Lung (tissue), 12 donors: ENCODE data around the gene FOXE3. TPM values are rescaled to one million over a fixed set of nuclear protein-coding genes. Genes with fewer than 3 reads are reported as not detected.

Source experiments
- ATAC-seq: fragments of 200-7000 bp; cut with Tn5 transposase; one replicate; pipeline ENCODE4 v1.9.1; 2020; ENCODE audit warnings: moderate number of reproducible peaks; ENCODE audit not compliant: insufficient read depth, low FRiP score
- DNase-seq, 3 donors: peaks; one replicate each; pipeline ENCODE4 v3.0.0-alpha.2; 2013 to 2017
- H3K27ac ChIP-seq, 2 donors: one replicate each; pipeline ENCODE4 v1.5.1; 2013; ENCODE audit warnings: mild to moderate bottlenecking in 2 of 2, moderate library complexity in 2 of 2, control low read depth in 1 of 2, inconsistent platforms in 1 of 2, low read depth in 1 of 2, low read length in 1 of 2
- H3K27me3 ChIP-seq, 3 donors: one replicate each; pipeline ENCODE4 v1.5.1; 2013; ENCODE audit warnings: low read length in 2 of 3; ENCODE audit not compliant: control insufficient read depth in 3 of 3, insufficient read depth in 3 of 3
- H3K36me3 ChIP-seq, 4 donors: one replicate each; pipeline ENCODE4 v1.5.1; 2013; ENCODE audit warnings: low read length in 4 of 4, mild to moderate bottlenecking in 1 of 4, moderate library complexity in 1 of 4; ENCODE audit not compliant: control insufficient read depth in 4 of 4, insufficient read depth in 4 of 4
- H3K4me1 ChIP-seq, 5 donors: one replicate each; pipeline ENCODE4 v1.5.1; 2013; ENCODE audit warnings: low read length in 5 of 5, mild to moderate bottlenecking in 2 of 5, moderate library complexity in 1 of 5; ENCODE audit not compliant: control insufficient read depth in 5 of 5, insufficient read depth in 5 of 5
- H3K4me3 ChIP-seq: one replicate; pipeline ENCODE4 v1.5.1; 2013; ENCODE audit warnings: mild to moderate bottlenecking, control low read depth, moderate library complexity
- H3K9ac ChIP-seq, 2 donors: one replicate each; pipeline ENCODE4 v1.5.1; 2013; ENCODE audit warnings: low read length in 2 of 2, control low read depth in 1 of 2; ENCODE audit not compliant: insufficient read depth in 1 of 2
- H3K9me3 ChIP-seq, 4 donors: one replicate each; pipeline ENCODE4 v1.5.1; 2013; ENCODE audit warnings: low read length in 3 of 4, mild to moderate bottlenecking in 1 of 4, moderate library complexity in 1 of 4; ENCODE audit not compliant: control insufficient read depth in 4 of 4, insufficient read depth in 3 of 4
- CTCF ChIP-seq: IDR thresholded peaks from 2 replicates; pipeline ENCODE4 v1.5.1; 2012; ENCODE audit warnings: mild to moderate bottlenecking; ENCODE audit errors: control extremely low read depth, extremely low read depth
- WGBS, 2 donors: extraction: QIAGEN DNeasy Blood & Tissue Kit; methylation state at CpG; one replicate each; pipeline ENCODE4 v1.1.7; 2013; 5-methylcytosine and 5-hydroxymethylcytosine counted together
- polyA plus RNA-seq, 2 donors: library from polyadenylated mRNA; stranded (reverse); fragments of 200-250 nt; gene quantifications; one replicate each; pipeline ENCODE4 v1.2.1, GENCODE V29; 2013
- total RNA-seq, 2 donors: library from RNA; depleted of rRNA in 1 of 2; stranded (reverse); fragments of >200 nt in 1 of 2; gene quantifications; one replicate each; pipeline ENCODE4 v1.2.1, GENCODE V29; 2014 to 2021
- donor health status: control.
- donor health status: control.
- donor health status: Bipolar disorder and iron deficiency.
- donor health status: healthy.
- donor health status: DM: yes; HTN: yes; CAD: no.

The FOXE3 gene
- total and polyA plus RNA-seq, 4 donors = 0.01 TPM; not detected in 3

- H3K9me3 ChIP-seq = peaks cover 0 to under 1% (median 0%) of the 10 kb centered on the region in 4 donors
- no peaks in the 10 kb centered on the region for H3K36me3 ChIP-seq
- H3K9ac ChIP-seq = peak within 1 kb of the TSS in 1 of 2 donors; percentile 61
- peak within 1 kb of the TSS; percentile 61 to 89 for H3K27ac ChIP-seq
- TF ChIP-seq CTCF = peak; percentile 33
- WGBS, 2 donors = 1% methylated on average over 57 to 80 of the region's 80 CpGs
- DNase-seq = peak; percentile 87 to 90 (median 90)
- peaks cover 0 to 34% (median 4%) of the 10 kb centered on the region in 5 donors for H3K4me1 ChIP-seq
- peak within 1 kb of the TSS; percentile 62 for H3K4me3 ChIP-seq
- peak; percentile 92 for ATAC-seq
- H3K27me3 ChIP-seq = peaks cover 8 to 70% (median 63%) of the 10 kb centered on the region in 3 donors
These were observed 21.5 kb downstream of the FOXE3 start, which contains the start of gene FOXD2 for GRCh38 chr1:47437447-47438164. Gene FOXD2, plus strand, starts transcription at chr1:47438044. Its CDS starts 92 bp downstream, at chr1:47438136.

GRCh38 chr1:47438165-47439016, 22.3 kb downstream of the FOXE3 start:
- no peak for TF ChIP-seq CTCF

GRCh38 chr1:47439017-47439818, 23.1 kb downstream of the FOXE3 start:
- no peak for TF ChIP-seq CTCF
- 9 to 19% methylated on average over 64 to 86 of the region's 86 CpGs for WGBS, 2 donors
- ATAC-seq = no peak
- DNase-seq = peak in 1 of 3 donors; percentile 34
- H3K4me1 ChIP-seq = peaks cover 0 to 28% (median 0%) of the 10 kb centered on the region in 5 donors
- no peak overlapping the region for H3K27ac ChIP-seq
- H3K9me3 ChIP-seq = no peaks in the 10 kb centered on the region
- peaks cover 13 to 71% (median 65%) of the 10 kb centered on the region in 3 donors for H3K27me3 ChIP-seq
- no peak overlapping the region for H3K4me3 ChIP-seq
- no peaks in the 10 kb centered on the region for H3K36me3 ChIP-seq
- no peak overlapping the region for H3K9ac ChIP-seq

More at GRCh38 chr1:47438165-47439016, 22.3 kb downstream of the FOXE3 start:
- Histone ChIP-seq H3K9ac (no peak overlapping the region), H3K36me3 (no peaks in the 10 kb centered on the region), H3K4me1 (peaks cover 0 to 32% (median 4%) of the 10 kb centered on the region in 5 donors), H3K9me3 (no peaks in the 10 kb centered on the region), H3K27me3 (peaks cover 13 to 70% (median 63%) of the 10 kb centered on the region in 3 donors), H3K27ac (no peak overlapping the region), H3K4me3 (peak overlapping the region; percentile 38)
- no peak for DNase-seq
- WGBS, 2 donors = 0 to 3% methylated on average over 100 to 117 of the region's 117 CpGs
- ATAC-seq = no peak
